ENCODE measurements around the gene SPATA13.

The SPATA13 gene

GRCh38 chr13:24340608-24340955, 180.1 kb downstream of the SPATA13 start (continued):
- no peak for TF ChIP-seq TSHZ2 (CRISPR knock-in tag; IDR thresholded peaks at IDR 0.05)
- no peak for TF ChIP-seq PPARA (CRISPR knock-in tag; IDR thresholded peaks at IDR 0.05; ENCODE audit: borderline replicate concordance)
- TF ChIP-seq, protein P1, sequence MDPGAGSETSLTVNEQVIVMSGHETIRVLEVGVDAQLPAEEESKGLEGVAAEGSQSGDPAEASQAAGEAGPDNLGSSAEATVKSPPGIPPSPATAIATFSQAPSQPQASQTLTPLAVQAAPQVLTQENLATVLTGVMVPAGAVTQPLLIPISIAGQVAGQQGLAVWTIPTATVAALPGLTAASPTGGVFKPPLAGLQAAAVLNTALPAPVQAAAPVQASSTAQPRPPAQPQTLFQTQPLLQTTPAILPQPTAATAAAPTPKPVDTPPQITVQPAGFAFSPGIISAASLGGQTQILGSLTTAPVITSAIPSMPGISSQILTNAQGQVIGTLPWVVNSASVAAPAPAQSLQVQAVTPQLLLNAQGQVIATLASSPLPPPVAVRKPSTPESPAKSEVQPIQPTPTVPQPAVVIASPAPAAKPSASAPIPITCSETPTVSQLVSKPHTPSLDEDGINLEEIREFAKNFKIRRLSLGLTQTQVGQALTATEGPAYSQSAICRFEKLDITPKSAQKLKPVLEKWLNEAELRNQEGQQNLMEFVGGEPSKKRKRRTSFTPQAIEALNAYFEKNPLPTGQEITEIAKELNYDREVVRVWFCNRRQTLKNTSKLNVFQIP (CRISPR knock-in tag; IDR thresholded peaks at IDR 0.05; ENCODE audit: borderline replicate concordance, low read depth) = no peak
- TF ChIP-seq ZNF565 (CRISPR knock-in tag; conservative IDR thresholded peaks at IDR 0.05; ENCODE audit: low read depth) = no peak

DNA sequence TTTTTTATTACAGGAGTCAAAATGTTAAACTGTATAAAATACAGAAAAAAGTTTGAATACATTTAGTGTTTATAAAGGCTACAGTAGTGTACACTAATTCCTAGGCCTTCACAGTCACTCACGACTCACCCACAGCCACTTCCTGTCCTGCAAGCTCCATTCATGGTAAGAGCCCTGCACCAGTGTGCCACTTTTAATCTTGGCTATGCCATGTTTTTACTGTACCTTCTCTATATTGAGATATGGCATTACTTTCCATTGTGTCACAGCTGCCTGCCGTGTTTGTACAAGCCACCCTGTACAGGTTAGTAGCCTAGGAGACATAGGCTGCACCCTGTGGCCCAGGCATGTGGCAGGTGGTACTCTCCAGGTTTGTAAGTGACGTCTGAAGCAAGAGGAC, 180.9 kb downstream of the SPATA13 start:
- TF ChIP-seq OSR1 (CRISPR knock-in tag; IDR thresholded peaks at IDR 0.05) (no peak), ZNF8 (CRISPR knock-in tag; IDR thresholded peaks at IDR 0.05) (no peak), ZC3H10 (CRISPR knock-in tag; IDR thresholded peaks at IDR 0.05) (no peak), ARNTL (CRISPR knock-in tag; IDR thresholded peaks at IDR 0.05; ENCODE audit: borderline replicate concordance, low read depth) (no peak), GLIS3 (CRISPR knock-in tag; IDR thresholded peaks at IDR 0.05) (no peak)
- TF ChIP-seq, protein P1 (CRISPR knock-in tag; IDR thresholded peaks at IDR 0.05; ENCODE audit: borderline replicate concordance, low read depth) = no peak

DNA sequence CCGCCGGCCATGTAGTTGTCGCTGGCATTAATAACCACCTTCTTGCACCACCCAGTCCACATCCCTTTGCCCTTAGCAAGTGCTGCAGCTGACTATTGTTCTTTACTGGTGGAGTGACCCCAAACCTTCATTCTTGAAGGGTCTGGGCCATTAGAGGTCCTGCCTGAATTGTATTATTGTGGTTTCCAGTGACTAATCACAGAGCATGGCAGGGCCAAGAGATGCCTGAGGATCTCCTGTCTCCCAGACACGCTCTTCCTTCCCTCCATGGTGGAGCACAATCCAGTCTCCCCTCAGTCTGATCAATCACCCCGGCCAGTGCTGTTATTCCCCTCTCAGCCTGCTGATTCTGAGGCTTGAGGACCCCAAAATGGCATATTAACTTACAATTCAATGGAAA, 187.9 kb downstream of the SPATA13 start:
- ATAC-seq = no peak
- TF ChIP-seq TCF4 (CRISPR knock-in tag; IDR thresholded peaks at IDR 0.05; ENCODE audit: borderline replicate concordance) (no peak), CSDC2 (CRISPR knock-in tag; IDR thresholded peaks at IDR 0.05) (no peak), ZFP30 (CRISPR knock-in tag; IDR thresholded peaks at IDR 0.05) (no peak), ZNF8 (CRISPR knock-in tag; IDR thresholded peaks at IDR 0.05) (no peak), ARNTL (CRISPR knock-in tag; IDR thresholded peaks at IDR 0.05; ENCODE audit: borderline replicate concordance, low read depth) (no peak), ZNF565 (CRISPR knock-in tag; conservative IDR thresholded peaks at IDR 0.05; ENCODE audit: low read depth) (no peak), ZFP3 (CRISPR knock-in tag; IDR thresholded peaks at IDR 0.05) (no peak), ZNF70 (CRISPR knock-in tag; IDR thresholded peaks at IDR 0.05) (no peak), ESRRG (CRISPR knock-in tag; IDR thresholded peaks at IDR 0.05) (no peak), BACH2 (CRISPR knock-in tag; IDR thresholded peaks at IDR 0.05; ENCODE audit: borderline replicate concordance) (no peak), TSHZ2 (CRISPR knock-in tag; IDR thresholded peaks at IDR 0.05) (no peak)
- TF ChIP-seq, protein P2, sequence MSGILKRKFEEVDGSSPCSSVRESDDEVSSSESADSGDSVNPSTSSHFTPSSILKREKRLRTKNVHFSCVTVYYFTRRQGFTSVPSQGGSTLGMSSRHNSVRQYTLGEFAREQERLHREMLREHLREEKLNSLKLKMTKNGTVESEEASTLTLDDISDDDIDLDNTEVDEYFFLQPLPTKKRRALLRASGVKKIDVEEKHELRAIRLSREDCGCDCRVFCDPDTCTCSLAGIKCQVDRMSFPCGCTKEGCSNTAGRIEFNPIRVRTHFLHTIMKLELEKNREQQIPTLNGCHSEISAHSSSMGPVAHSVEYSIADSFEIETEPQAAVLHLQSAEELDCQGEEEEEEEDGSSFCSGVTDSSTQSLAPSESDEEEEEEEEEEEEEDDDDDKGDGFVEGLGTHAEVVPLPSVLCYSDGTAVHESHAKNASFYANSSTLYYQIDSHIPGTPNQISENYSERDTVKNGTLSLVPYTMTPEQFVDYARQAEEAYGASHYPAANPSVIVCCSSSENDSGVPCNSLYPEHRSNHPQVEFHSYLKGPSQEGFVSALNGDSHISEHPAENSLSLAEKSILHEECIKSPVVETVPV (CRISPR knock-in tag; IDR thresholded peaks at IDR 0.05) = no peak

More for the DNA sequence above, 180.9 kb downstream of the SPATA13 start:
- ATAC-seq = no peak

Data from SK-N-SH treated with all-trans-retinoic acid at 6 μM for 48 hours (cell line).